NB4 (cell line): ENCODE results near the gene PLA2G2F.

Source experiments
- DNase-seq: peaks from one replicate; pipeline ENCODE4 v3.0.0; 2010; ENCODE audit warnings: low read depth
- H3K4me3 ChIP-seq: one replicate; pipeline ENCODE4 v1.5.1; 2011; ENCODE audit warnings: mild to moderate bottlenecking, low read depth, low read length, moderate library complexity
- MYC ChIP-seq: IDR thresholded peaks from 2 replicates; pipeline ENCODE4 v1.6.1; 2011; ENCODE audit warnings: low read depth, low read length
- POLR2A ChIP-seq: IDR thresholded peaks from 2 replicates; pipeline ENCODE4 v1.6.1; 2011; ENCODE audit warnings: mild to moderate bottlenecking; ENCODE audit not compliant: insufficient read length; ENCODE audit errors: extremely low read depth
- TF ChIP-seq, protein P1 (sequence below): IDR thresholded peaks from 2 replicates; pipeline ENCODE4 v1.6.1; 2011; ENCODE audit warnings: low read depth, low read length
- TF ChIP-seq, protein P2 (sequence below): IDR thresholded peaks from one replicate; pipeline ENCODE4 v1.5.1; 2012; ENCODE audit warnings: low read depth, low read length

The PLA2G2F gene

GRCh38 chr1:20137055-20137454 is 2.1 kb upstream of the PLA2G2F start:
- H3K4me3 ChIP-seq: no peak overlapping the region
- TF ChIP-seq, protein P1, sequence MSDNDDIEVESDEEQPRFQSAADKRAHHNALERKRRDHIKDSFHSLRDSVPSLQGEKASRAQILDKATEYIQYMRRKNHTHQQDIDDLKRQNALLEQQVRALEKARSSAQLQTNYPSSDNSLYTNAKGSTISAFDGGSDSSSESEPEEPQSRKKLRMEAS: no peak
- TF ChIP-seq POLR2A: no peak
- TF ChIP-seq, protein P2, sequence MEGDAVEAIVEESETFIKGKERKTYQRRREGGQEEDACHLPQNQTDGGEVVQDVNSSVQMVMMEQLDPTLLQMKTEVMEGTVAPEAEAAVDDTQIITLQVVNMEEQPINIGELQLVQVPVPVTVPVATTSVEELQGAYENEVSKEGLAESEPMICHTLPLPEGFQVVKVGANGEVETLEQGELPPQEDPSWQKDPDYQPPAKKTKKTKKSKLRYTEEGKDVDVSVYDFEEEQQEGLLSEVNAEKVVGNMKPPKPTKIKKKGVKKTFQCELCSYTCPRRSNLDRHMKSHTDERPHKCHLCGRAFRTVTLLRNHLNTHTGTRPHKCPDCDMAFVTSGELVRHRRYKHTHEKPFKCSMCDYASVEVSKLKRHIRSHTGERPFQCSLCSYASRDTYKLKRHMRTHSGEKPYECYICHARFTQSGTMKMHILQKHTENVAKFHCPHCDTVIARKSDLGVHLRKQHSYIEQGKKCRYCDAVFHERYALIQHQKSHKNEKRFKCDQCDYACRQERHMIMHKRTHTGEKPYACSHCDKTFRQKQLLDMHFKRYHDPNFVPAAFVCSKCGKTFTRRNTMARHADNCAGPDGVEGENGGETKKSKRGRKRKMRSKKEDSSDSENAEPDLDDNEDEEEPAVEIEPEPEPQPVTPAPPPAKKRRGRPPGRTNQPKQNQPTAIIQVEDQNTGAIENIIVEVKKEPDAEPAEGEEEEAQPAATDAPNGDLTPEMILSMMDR: no peak
- TF ChIP-seq MYC: no peak
- no peak for DNase-seq

GRCh38 chr1:20137604-20138003 is 1.5 kb upstream of the PLA2G2F start:
- H3K4me3 ChIP-seq: no peak overlapping the region
- DNase-seq: no peak
- TF ChIP-seq, protein P2: no peak
- TF ChIP-seq MYC: no peak
- no peak for TF ChIP-seq POLR2A
- TF ChIP-seq, protein P1: no peak

GRCh38 chr1:20138346-20138745 is 777 bp upstream of the PLA2G2F start:
- no peak for TF ChIP-seq MYC
- TF ChIP-seq, protein P1: no peak
- no peak overlapping the region for H3K4me3 ChIP-seq
- no peak for DNase-seq

DNA sequence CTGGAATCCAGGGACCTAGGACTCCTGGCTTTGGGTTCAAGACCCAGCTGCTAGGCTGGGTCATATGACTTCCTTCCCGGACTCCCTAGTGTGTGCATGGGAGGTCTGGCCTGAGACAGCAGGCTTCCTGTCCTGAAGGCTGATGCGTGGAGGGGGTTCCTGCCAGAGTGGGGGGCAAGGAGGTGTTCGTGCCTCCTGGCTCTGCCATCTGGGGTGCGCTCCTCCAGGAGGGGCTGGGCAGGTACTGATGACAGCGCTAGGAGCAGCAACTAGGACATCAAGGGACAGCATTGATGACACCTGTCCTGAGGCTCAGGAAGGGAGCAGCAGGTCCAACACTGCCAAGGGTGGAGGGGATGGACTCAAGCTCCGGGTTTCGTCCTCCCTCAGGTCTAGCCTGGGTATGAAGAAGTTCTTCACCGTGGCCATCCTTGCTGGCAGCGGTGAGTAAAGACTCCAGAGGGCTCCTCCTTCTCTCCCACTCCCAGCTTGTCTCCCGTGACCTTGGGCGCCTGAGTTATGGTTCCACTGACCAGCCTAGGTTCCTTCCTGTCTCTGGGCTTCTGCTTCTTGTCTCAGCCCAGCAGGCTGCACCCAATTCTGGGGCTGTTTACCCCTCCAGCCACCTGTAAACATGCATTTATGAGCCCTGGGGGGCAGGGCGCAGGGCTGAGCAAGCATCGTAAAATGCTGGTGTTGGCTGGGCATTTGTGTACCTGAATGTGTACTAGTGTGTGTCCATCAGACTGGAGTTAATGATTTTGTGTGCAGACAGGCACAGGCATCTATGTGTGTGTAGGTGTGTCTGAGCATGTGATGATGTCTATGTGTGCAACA is 871 bp downstream of the PLA2G2F start:
- no peak for DNase-seq
- TF ChIP-seq, protein P1: no peak
- no peak for TF ChIP-seq MYC
- TF ChIP-seq, protein P2: no peak
- no peak for TF ChIP-seq POLR2A
- no peak overlapping the region for H3K4me3 ChIP-seq

GRCh38 chr1:20141001-20141400 is 1.9 kb downstream of the PLA2G2F start:
- no peak for DNase-seq
- H3K4me3 ChIP-seq: no peak overlapping the region
- TF ChIP-seq, protein P1: no peak
- TF ChIP-seq MYC (no peak), POLR2A (no peak)
- TF ChIP-seq, protein P2: no peak

DNA sequence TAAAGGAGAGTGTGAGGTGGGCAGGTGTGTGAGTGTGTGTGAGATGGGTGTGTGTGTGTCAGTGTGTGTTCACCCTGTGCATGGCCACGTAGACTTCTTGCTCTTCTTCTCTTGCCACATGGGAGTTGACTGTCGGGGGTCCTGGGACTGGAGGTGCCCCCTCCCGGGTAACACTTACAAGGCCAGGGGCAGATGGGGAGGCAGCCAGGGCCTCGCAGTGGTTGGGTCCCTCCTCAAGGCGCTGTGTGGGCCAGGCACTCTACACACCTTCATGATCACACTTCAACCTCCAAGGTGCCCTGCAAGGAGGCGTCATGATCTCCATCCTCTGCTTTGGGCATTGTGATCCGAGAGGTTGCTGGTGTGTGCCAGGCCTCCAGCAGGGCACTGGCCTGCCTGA is 2.3 kb downstream of the PLA2G2F start:
- no peak overlapping the region for H3K4me3 ChIP-seq

More for the DNA sequence above, 2.3 kb downstream of the PLA2G2F start:
- DNase-seq: no peak
- TF ChIP-seq POLR2A (no peak), MYC (no peak)
- TF ChIP-seq, protein P1: no peak
- TF ChIP-seq, protein P2: no peak
